Stimulated activated CD4-positive, alpha-beta T cell treated with anti-CD3 and anti-CD28 coated beads, Interleukin-2, amount 100 ng/mL, for 48 hours (primary cell): ENCODE results near the gene OR51L1.

Experiments
- DNase-seq, 2 donors: peaks; one replicate each; pipeline ENCODE4 v3.0.0-alpha.2; 2020

OR51L1 gene

DNA sequence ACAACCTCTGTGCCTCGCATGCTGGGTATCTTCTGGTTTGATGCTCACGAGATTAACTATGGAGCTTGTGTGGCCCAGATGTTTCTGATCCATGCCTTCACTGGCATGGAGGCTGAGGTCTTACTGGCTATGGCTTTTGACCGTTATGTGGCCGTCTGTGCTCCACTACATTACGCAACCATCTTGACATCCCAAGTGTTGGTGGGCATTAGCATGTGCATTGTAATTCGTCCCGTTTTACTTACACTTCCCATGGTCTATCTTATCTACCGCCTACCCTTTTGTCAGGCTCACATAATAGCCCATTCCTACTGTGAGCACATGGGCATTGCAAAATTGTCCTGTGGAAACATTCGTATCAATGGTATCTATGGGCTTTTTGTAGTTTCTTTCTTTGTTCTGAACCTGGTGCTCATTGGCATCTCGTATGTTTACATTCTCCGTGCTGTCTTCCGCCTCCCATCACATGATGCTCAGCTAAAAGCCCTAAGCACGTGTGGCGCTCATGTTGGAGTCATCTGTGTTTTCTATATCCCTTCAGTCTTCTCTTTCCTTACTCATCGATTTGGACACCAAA is 52.2 kb downstream of the OR51L1 start:
- DNase-seq = no peak
